HG03521 (cell line): ENCODE results near the gene CACNG3.
"Not testable (repeated sequence)": the region's sequence is repeated elsewhere in the genome, so short reads cannot be mapped to it uniquely, and the experiment has no call there.

ENCODE experiments used
- ATAC-seq: cut with Tn5 transposase; IDR thresholded peaks from one replicate; pipeline ENCODE4 v1.9.1; 2021; ENCODE audit warnings: mild to moderate bottlenecking, moderate library complexity; ENCODE audit not compliant: unreplicated experiment

Gene CACNG3

DNA sequence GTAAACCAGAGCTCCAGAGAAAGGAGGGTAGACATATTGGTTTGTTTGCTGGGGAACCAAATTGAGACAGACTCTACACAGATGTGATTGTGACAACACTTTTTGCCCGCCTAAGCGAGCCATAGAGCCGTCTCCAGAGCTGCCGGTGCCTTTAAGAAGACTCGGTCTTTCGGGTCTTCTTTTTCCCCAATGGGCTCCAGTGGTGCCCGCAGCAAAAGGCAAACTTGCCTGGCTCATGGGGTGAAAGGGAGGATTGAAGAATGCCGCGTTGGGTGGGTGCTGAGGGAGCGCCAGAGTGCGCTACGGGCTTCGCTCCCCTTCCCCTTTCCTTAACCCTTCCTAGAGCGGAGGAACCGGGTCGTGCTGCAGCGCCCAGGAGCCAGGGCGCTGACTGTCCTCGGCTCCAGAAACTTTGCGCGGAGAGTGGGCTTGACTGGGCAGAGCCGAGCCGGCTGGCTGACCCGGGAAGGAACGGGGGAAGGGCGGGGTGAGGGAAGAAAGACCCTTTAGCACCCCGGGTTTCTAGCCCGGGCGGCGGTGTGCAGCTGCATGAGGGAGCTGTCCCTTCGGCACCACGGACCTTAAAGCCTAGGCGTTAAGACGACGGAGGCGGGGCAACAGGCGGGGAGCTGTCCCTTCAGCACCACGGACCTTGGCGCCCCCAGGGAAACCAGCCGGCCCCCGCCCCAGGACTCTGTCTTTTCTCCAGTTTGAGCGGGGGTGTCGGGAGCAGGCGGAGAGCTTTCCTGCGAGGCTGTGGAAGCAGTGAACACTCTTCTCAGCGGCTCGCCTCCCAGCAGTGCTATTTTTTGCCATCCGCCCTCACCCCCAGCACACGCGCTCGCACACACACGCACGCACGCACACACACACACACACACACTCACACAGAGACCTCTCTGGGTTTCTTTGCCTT is at the start of gene CACNG3:
TSS of gene CACNG3 (plus strand) at position 880 of the 916 bp plus-strand sequence. CDS start 420 bp downstream, outside the sequence.
- ATAC-seq = no peak

DNA sequence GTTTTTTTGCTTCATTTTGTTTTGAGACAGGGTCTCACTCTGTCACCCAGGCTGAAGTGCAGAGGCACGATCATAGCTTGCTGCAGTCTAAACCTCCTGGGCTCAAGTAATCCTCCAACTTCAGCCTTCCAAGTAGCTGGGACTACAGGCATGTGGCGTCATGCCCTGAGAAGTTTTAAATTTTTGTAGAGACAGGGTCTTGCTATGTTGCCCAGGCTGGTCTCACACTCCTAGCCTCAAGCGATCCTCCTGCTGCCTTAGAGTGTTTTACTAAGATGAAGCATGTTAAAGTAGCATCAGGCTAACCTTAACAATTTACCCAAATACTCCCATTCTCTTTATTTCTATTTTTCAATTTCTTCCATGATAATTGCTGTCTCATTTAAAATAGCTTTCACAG is 49.2 kb upstream of the CACNG3 start:
- no peak for ATAC-seq

DNA sequence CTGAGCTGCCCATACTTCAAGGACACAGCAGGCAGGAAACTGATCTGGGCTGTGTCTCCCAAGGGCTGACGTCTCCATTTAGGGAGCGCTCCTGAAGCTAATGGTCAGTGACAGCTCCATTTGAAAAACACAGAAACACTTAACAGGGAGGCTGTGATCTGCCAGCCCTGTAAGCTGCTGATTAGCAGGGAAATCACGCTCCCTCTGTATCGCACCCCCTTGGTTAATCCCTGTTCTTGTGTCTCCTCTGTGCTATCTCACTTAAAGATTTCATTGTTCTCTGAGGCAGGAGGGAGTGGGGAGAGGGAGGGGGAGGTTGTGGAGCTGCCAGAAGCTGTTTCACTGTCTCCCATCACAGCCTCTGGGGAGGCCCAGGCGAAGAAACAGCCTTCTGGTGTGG is 47.4 kb upstream of the CACNG3 start:
- no peak for ATAC-seq

DNA sequence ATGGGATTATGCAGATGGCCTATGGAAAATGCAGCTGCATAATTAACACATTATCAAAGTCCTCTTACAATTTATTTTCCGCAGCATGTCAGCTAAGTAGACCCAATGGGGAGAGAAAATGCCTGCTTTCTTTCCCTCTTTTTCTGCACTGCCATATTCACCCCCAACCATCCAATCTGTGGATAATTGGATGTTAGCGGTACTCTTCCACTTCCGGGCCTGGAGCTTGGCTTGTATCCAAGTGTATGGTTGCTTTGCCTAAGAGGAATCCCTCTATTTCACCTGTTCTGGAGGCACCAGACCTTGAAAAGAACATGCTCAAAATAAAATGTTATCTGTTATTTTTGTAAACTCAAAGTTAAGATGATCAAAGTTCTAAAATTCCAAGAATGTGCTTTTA is 41.1 kb upstream of the CACNG3 start:
- no peak for ATAC-seq

DNA sequence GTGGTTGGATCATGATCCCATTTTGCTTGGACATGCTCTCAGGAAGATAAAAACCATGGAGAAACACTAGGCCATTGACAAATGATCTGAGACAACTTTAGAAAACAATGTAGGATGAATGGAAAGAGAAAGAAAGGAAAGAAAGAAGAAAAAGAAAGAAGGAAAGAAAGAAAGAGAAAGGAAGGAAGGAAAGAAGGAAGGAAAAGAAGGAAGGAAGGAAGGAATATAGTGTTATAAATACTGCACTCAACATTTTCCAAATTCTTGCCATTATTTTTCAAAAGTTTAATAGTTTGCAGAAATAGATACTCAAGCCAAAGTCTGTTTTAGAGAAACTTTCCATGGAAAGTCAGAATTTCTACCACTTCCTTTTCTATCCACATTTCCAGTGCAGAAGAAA is 39.2 kb upstream of the CACNG3 start:
- ATAC-seq = no peak

DNA sequence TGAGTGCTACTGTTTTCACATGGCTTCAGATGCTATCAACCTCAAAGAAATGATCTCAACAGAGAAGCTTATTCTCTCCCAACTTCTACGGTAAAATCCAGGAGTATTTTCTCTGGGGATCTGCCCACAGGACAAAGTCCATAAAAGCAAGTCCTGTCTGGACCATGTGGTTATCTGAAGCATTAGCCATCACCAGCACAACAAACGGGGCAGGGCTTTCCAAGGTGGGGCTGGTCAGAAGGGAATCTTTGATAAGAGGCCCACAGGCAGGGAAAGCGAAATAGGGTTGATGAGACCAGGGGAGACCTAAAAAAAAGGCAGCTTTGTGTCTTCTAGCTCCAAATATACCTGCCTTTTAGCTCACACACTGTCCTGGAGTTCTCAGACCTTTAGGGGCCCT is 38.7 kb upstream of the CACNG3 start:
- ATAC-seq = no peak

DNA sequence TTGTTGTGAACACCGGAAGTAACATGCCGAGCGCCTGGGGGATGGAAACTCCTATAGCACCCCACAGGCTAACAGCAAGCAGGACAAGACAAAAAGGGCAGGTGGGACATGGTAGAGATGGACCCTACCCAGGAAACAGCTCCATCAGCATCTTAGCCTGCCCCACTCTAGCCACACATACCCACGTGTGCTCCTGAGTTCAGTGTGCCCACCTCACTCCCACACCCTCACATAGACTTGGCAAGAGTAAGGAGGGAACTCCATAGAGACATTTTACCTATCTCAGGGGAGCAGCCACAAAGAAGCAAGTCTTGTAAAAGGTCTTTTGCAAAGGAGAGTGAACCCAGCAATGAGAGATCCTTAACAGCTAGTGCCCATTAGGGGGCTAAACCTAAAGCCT is 37.8 kb upstream of the CACNG3 start:
- ATAC-seq = no peak

DNA sequence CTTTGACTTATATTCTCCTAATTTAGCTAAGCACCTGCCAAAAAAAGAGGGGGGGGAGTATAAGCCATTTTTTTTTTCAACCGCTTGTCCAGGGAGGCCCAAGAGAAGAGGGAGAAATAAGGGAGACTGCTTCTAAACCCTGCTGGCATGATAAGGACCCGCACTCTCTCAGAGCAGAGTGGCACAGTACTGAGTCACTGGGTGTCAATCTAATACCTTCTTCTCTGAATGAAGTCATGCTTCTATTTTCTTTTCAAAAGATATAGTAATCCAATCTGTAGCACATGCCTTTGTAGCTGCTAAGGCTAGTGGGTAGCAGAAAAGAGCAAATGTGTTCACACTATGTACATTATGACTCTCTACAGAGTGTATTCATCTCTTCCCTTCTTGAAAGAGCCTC is 34.9 kb upstream of the CACNG3 start:
- ATAC-seq = no peak

DNA sequence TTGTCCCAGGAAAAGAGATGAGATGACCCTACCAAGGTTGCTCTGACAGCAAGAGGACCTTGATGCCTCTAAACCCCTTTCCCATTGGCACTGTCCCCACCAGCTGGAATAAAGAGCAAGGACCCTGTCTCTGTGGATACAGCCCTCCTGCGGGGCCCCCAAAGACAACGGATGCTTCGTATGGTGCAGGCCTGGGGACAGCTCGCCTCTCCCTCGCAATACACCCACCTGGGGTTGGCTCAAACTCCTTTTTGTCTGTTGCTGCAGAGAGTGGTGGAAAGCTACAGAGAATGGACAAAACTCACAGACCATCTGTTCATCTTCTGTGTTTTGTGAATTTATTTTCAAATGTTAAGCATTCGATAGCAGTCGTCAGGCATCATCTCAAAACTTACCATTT is 27.6 kb upstream of the CACNG3 start:
- no peak for ATAC-seq

DNA sequence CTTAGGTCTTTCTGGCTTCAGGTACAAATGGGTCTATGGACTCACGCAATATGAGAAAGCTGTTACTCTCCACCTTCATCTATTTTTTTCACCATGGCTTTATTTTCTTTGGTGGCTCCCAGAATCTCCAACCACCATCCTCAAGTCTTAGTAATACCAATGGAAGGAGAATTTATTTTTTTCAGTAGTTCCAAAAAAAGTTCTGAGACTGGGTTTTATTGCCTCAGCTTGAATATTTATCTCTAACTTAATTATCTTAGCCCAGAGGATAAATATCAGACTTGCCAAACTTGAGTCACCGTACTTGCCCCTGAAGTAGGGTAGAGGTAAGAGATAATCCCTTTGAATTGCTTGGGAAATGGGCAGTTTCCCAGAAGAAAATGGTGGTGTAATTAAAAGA is 23.2 kb upstream of the CACNG3 start:
- ATAC-seq = no peak

DNA sequence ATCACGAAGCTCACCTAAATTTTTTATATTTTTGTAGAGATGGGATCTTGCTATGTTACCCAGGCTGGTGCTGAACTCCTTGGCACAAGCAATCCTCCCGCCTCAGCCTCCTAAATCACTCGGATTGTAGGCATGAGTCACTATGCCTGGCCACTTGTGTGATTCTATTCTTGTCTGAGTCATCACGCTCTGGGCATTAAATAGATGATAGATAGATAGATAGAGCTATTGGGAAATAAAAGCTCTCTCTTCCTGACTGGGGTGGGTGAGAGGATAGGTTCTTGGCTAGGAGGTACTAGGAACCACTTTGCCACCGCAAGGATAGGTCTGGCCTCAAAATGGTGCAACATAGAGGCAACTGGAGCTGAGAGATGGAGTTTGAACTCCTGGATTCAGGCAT is 21.4 kb upstream of the CACNG3 start:
- no peak for ATAC-seq

DNA sequence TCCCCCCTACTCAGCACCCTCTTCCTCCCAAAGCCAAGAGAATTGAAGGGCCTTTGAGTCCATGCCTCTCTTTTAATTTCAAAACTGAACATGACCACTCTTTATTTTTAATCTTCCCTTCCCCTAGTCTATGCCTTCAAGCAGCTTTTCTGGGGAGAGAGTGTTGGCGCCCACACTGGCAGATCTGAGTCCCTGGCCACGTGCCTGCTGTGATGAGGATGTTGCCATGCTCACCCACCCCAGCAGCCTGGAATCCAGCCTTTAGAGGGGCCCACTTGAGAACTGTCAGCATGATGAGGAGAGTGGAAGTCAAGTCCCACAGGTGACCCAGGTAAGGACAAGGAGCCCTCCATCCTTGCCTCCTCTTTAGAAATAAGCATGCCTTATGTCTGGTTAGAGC is 20.3 kb upstream of the CACNG3 start:
- ATAC-seq = no peak

DNA sequence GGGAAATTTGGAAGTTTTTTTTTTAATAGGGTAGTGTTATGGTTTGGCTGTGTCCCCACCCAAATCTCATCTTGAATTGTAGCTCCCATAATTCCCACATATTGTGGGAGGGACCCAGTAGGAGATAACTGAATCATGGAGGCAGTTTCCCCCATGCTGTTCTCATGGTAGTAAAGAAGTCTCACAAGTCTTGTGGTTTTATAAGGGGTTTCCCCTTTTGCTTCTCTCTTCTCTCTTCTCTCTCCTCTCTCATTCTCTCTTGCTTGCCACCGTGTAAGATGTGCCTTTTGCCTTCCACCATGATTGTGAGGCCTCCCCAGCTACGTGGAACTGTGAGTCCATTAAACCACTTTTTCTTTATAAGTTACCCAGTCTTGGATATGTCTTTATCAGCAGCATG is 17.3 kb upstream of the CACNG3 start:
- ATAC-seq = not testable (repeated sequence)

DNA sequence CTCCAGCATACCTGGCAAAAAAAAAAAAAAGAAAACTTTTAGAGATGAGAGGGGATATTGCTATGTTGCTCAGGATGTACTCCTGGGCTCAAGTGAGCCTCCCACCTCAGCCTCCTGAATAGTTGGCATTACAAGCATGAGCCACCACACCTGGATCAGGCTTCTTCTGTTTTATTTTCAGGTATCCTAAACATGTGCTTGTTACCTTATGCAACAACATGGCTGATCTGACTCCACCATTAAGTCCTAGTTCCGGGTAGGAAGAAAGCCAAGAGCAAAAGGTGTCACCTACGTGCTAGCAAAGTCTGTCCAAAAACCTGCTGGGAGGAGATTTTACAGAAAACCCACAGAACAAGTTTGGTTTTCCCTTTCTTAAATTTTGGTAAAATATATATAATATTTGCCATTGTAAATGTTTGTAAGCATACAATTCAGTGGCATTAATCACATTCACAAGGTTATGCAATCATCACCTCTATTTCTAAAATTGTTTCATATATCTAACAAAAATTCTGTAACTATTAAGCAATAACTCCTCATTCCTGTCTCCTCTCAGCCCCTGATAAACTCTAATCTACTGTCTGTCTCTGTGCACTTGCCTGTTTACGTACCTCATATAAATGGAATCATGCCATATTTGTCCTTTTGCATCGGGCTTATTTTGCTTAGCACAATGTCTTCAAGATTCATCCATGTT is 9.1 kb upstream of the CACNG3 start:
- no peak for ATAC-seq

DNA sequence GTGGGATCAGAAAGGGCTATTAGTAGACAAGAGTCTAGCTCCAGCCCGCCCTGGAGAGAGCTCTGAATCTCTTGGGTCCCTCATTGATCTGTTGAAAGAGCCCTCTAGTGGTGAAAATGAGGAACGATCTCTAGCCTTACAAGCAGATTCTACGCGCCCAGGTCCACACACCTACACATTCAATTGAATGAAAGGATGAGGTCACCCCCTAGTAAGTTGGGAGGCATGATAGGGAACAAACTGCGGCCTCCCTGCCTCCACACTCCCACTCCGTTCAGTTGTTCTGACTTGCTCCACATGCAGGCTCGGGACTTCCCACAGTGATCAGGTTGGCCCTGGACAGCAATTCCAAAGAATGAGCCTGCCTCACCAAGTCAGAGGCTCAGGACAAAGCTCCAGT is 2.9 kb upstream of the CACNG3 start:
- ATAC-seq = no peak

DNA sequence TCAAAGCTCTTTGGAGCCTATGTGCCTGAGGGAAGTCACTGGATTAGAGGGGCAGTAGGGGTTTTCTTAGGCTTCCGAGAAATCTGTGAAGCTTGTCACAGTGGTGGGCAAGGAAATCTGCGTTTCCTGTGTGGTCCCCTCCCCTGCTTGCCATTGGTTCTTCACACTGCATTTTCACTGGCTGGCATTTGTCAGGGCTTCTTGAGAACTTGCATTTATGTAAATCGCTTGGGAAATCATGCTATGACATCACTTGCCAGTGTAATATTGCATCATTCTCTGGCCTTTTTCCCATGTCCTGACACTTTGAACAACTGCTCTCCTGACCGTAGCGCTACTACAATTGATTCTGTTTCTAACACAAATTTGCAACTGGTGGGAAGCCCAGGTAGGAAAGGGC is 1.8 kb downstream of the CACNG3 start:
- ATAC-seq = no peak

DNA sequence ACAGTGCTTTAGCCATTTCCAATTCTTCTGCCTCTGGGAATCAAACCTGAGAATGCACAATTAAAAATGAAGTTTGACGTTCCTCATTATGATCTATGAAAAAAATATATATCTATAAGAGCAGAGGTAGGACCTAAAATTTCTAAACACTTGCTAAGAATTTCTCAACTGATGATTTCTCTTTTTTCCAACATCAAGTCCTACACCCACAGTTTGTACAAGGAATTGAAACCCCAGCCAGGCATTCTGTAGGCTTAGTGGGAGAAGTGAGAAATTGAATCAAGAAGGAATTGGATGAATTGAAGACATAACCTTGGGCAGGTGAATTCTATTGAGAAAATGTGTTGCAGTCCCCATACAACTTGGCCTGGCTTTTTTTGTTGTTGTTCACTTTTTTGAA is 2.7 kb downstream of the CACNG3 start:
- no peak for ATAC-seq

DNA sequence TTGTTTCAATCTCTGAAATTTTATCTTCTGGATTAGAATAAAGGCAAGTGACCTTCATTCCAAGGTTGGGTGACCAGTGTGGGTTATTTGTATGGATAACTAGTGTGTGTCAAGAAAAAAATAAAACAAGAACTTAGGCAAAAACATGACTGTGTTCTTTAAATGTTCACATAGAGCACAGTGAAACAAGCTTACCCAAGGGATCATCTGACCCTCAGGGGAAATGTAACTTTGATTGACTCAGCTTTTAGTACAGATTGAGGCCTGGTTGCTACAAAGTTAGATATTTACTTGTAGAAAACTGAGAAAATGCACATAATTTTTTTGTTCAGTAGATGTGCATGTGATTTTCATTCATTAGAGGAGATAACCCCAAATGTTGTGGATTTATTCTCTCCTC is 6.7 kb downstream of the CACNG3 start:
- no peak for ATAC-seq

DNA sequence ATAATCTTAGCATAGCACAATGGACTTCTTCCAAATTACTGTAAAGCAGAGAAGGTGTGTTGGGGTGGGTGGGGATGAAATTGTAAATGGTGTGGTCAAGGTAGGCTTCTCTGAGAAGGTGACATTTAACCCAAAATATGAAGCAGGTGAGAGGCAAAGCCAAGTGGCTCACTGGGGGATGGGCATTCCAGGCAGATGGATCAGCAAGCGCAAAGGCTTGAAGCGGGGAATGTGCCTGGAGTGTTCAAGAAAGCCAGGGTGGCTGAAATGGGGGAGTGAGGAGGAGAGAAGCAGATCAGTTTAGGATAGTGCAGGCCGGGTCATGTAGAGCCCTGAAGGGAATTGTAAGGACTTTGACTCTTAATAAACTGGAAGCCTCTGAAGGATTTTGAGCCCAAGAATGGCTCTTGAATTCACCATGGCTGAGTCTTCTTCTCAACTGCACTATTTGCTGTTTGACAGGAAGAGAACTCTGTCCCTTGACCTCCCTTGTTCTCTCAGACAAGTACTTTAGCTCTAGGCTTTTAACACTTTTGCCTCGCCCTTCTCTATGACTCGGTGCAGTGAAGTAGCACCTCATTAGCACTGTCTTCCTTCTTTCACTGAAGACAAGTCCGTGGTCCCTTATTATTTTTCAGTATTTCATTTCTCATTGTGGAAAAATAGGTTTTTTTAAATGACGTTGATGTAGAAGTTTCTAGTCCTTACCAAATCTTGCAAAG is 14.7 kb downstream of the CACNG3 start:
- ATAC-seq = no peak

DNA sequence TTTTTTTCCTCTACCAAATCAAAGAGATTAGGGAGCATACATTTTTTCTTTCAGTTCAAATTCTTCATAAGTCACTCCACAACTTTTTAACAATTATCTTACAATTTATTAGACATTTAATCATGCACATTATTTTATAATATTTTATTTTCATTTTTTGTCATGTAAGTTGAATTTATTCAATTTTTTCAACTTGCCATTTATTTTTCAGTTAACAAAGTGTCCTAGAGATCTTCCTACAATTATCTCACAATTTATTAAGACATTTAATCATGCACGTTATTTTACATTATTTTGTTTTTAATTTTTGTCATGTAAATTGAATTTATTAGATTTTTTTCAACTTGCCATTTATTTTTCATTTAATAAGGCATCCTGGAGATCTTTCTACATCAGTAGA is 16.2 kb downstream of the CACNG3 start:
- ATAC-seq = no peak

DNA sequence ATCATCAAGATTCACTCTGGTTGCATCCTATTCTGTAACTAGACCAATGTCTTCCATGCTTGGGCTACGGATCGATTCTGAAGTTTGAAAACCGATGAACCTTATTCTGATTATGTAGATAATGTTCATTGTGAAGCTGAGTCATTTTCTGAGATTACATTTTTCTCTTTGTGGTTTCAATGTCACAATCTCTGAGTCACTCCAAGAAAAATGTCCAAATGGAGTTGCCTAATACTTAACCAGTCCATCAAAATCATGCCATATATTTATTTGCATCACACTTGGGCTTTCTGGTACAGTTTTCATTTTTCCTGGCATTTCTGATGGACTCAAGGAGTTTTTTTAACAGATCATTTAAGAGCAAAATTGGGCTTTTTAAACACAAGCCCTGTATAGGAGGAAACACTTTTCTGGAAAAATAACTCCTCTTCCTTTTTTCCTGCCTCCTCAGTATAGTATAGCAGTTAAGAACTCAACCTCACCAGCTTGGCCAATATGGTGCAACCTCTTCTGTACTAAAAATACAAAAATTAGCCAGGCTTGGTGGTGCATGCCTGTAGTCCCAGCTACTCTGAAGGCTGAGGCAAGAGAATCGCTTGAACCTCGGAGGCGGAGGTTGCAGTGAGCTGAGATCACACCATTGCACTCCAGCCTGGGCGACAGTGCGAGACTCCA is 17.5 kb downstream of the CACNG3 start:
- no peak for ATAC-seq
